ENCODE results near the gene DEPDC5. TPM values are rescaled to one million over a fixed set of nuclear protein-coding genes. Genes with fewer than 3 reads are reported as not detected.

The DEPDC5 gene
- total and polyA plus RNA-seq, 10 of the 15 experiments (the other 5 are each of a cell fraction or from before 2014, with no cell fraction given) = 3.0 to 38.9 (median 22.8) TPM

DNA sequence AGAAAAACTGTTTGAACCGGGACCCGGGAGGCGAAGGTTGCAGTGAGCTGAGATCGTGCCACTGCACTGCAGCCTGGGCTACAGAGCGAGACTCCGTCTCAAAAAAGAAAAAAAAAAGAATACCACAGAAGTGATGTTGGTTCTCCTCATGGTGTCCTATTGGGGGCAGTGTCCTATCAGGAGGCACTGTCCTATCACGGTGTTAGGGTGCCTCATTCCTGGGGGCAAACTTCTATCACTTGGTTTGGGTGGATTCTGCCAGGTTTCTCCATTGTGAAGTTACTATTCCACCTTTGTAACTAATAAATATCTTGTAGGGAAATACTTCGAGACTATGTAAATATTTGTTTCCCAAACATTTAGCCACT, 23.5 kb upstream of the DEPDC5 start:
- no TSS peak for BruUV-seq (replicated peaks)
- no peak for DNase-seq (ENCODE audit: low read depth, low spot score)
- H3K4me1 ChIP-seq (ENCODE audit: control insufficient read depth, insufficient read depth, low read length) = peaks cover 4% of the 10 kb centered on the region
- H2AFZ ChIP-seq (ENCODE audit: control insufficient read depth, low read depth, low read length) = no peak overlapping the region
- ChIA-PET CTCF (interaction anchor here (0.7 to 1.2 kb wide), 2 partner anchors 20 to 116 kb away, joined by 3 read pairs; no protein-coding TSS in a partner anchor), SMC1A (ENCODE audit: uncharacterized antibody, unreplicated experiment) (no interaction called here), RAD21 (ENCODE audit: unreplicated experiment) (no interaction called here), POLR2A (no interaction called here)
- ATAC-seq = no peak
- H3K4me2 ChIP-seq (ENCODE audit: control insufficient read depth, insufficient read depth) = no peak overlapping the region
- no peak overlapping the region for H3K27ac ChIP-seq (ENCODE audit: control insufficient read depth, insufficient read depth)
- TF ChIP-seq, protein P1, sequence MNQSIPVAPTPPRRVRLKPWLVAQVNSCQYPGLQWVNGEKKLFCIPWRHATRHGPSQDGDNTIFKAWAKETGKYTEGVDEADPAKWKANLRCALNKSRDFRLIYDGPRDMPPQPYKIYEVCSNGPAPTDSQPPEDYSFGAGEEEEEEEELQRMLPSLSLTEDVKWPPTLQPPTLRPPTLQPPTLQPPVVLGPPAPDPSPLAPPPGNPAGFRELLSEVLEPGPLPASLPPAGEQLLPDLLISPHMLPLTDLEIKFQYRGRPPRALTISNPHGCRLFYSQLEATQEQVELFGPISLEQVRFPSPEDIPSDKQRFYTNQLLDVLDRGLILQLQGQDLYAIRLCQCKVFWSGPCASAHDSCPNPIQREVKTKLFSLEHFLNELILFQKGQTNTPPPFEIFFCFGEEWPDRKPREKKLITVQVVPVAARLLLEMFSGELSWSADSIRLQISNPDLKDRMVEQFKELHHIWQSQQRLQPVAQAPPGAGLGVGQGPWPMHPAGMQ (IDR thresholded peaks at IDR 0.05; ENCODE audit: borderline replicate concordance) = no peak
- TF ChIP-seq TCF12 (IDR thresholded peaks at IDR 0.05; ENCODE audit: low read depth, low read length) (no peak), ZSCAN29 (IDR thresholded peaks at IDR 0.05) (no peak), YBX1 (IDR thresholded peaks at IDR 0.05) (no peak), TBL1XR1 (IDR thresholded peaks at IDR 0.05; ENCODE audit: low read depth, low read length) (no peak), PBX3 (IDR thresholded peaks at IDR 0.05; ENCODE audit: insufficient replicate concordance, low read depth, low read length) (no peak), ZNF592 (IDR thresholded peaks at IDR 0.05) (no peak), BACH1 (IDR thresholded peaks at IDR 0.05; ENCODE audit: borderline replicate concordance) (no peak), CREM (IDR thresholded peaks at IDR 0.05; ENCODE audit: low read depth) (no peak), POLR2AphosphoS5 (IDR thresholded peaks at IDR 0.05; ENCODE audit: low read length) (no peak)
- TF ChIP-seq, protein P2, sequence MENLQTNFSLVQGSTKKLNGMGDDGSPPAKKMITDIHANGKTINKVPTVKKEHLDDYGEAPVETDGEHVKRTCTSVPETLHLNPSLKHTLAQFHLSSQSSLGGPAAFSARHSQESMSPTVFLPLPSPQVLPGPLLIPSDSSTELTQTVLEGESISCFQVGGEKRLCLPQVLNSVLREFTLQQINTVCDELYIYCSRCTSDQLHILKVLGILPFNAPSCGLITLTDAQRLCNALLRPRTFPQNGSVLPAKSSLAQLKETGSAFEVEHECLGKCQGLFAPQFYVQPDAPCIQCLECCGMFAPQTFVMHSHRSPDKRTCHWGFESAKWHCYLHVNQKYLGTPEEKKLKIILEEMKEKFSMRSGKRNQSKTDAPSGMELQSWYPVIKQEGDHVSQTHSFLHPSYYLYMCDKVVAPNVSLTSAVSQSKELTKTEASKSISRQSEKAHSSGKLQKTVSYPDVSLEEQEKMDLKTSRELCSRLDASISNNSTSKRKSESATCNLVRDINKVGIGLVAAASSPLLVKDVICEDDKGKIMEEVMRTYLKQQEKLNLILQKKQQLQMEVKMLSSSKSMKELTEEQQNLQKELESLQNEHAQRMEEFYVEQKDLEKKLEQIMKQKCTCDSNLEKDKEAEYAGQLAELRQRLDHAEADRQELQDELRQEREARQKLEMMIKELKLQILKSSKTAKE (IDR thresholded peaks at IDR 0.05; ENCODE audit: low read depth, poor library complexity, severe bottlenecking) = no peak
- no peaks in the 10 kb centered on the region for H4K20me1 ChIP-seq (ENCODE audit: control insufficient read depth, insufficient read depth)
- WGBS (ENCODE audit: insufficient coverage, insufficient replicate concordance, low lambda C conversion rate, missing lambda C conversion rate) = over 99% methylated on average over 5 of the region's 8 CpGs
- H3K4me3 ChIP-seq = no peak overlapping the region
- in situ Hi-C loops (cut with MboI) = no loop called here
- H3K27me3 ChIP-seq (replicated peaks in 1 of 2; ENCODE audit: control insufficient read depth in 2 of 2, insufficient read depth in 2 of 2, low read length in 1 of 2) = no peaks in the 10 kb centered on the region
- FAIRE-seq = no peak
- intact Hi-C loops (cut with micrococcal nuclease; ENCODE audit: unreplicated experiment) = no loop called here
- no peak overlapping the region for H3K9ac ChIP-seq (ENCODE audit: control insufficient read depth, insufficient read depth, low read length)
- H3K36me3 ChIP-seq (ENCODE audit: control insufficient read depth in 2 of 2, insufficient read depth in 2 of 2, low read length in 1 of 2) = peaks cover 1 to 14% of the 10 kb centered on the region in 2 experiments; a peak in 2 of 4 replicates
- peaks cover 11% of the 10 kb centered on the region for H3K79me2 ChIP-seq (ENCODE audit: control insufficient read depth, insufficient read depth, low read length)
- H3K9me3 ChIP-seq (replicated peaks; ENCODE audit: control insufficient read depth, insufficient read depth, low read length) = no peaks in the 10 kb centered on the region
